Neutrophil (primary cell): Measurements from ENCODE around the gene TRABD2B.

Experiments
- H3K27ac ChIP-seq: fragments of 200-600 bp; sonication (generic); 2 replicates; pipeline ENCODE4 v1.5.1; 2016; ENCODE audit warnings: mild to moderate bottlenecking, moderate library complexity
- H3K27me3 ChIP-seq: fragments of 200-600 bp; sonication (generic); 2 replicates; pipeline ENCODE4 v1.6.0; 2016; ENCODE audit warnings: mild to moderate bottlenecking
- H3K36me3 ChIP-seq: fragments of 200-600 bp; sonication (generic); 2 replicates; pipeline ENCODE4 v1.5.1; 2017
- H3K4me1 ChIP-seq, 2 experiments: fragments of 200-600 bp in 1 of 2; sonication (generic) in 1 of 2; 1 replicate in 1 of 2; 2 replicates in 1 of 2; pipeline versions ENCODE4 v1.5.1 to v1.6.1; 2013 to 2016; ENCODE audit warnings: low read depth in 1 of 2, low read length in 1 of 2, mild to moderate bottlenecking in 1 of 2, moderate library complexity in 1 of 2; ENCODE audit not compliant: control insufficient read depth in 1 of 2, insufficient read depth in 1 of 2
- H3K4me3 ChIP-seq, 2 experiments: fragments of 200-600 bp in 1 of 2; sonication (generic) in 1 of 2; 1 replicate in 1 of 2; 2 replicates in 1 of 2; pipeline ENCODE4 v1.5.1; 2013 to 2016; ENCODE audit warnings: low read depth in 1 of 2, low read length in 1 of 2, mild to moderate bottlenecking in 1 of 2, moderate library complexity in 1 of 2
- H3K9me3 ChIP-seq: fragments of 200-600 bp; sonication (generic); 2 replicates; pipeline ENCODE4 v1.5.1; 2016
- TF ChIP-seq, protein P1 (sequence below): fragments of 200-600 bp; sonication (generic); IDR thresholded peaks from 2 replicates; pipeline ENCODE4 v1.5.1; 2016; ENCODE audit warnings: antibody characterized with exemption

Gene TRABD2B

DNA sequence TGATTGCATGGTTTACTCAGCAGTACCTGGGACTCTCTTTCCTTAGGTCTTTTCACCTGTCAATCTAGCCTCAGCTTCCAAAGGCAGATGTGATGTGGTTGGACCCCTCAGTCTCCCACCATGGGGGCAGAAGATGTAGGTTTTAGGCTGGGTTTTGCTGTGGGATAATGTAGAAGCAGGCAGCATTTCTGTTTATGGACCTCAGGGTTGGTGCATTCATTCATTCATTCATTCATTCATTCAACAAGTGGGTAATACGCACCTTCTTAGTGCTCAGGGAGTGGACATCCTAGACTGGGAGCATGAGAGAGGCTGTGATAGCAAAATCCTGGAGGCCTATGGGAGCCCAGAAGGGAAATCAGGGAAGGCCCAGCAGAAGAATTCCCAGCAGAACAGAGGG, 209.6 kb downstream of the TRABD2B start:
- no peaks in the 10 kb centered on the region for H3K9me3 ChIP-seq
- H3K36me3 ChIP-seq, result no peaks in the 10 kb centered on the region
- TF ChIP-seq, protein P1, sequence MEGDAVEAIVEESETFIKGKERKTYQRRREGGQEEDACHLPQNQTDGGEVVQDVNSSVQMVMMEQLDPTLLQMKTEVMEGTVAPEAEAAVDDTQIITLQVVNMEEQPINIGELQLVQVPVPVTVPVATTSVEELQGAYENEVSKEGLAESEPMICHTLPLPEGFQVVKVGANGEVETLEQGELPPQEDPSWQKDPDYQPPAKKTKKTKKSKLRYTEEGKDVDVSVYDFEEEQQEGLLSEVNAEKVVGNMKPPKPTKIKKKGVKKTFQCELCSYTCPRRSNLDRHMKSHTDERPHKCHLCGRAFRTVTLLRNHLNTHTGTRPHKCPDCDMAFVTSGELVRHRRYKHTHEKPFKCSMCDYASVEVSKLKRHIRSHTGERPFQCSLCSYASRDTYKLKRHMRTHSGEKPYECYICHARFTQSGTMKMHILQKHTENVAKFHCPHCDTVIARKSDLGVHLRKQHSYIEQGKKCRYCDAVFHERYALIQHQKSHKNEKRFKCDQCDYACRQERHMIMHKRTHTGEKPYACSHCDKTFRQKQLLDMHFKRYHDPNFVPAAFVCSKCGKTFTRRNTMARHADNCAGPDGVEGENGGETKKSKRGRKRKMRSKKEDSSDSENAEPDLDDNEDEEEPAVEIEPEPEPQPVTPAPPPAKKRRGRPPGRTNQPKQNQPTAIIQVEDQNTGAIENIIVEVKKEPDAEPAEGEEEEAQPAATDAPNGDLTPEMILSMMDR, result no peak
- no peak overlapping the region for H3K27ac ChIP-seq
- H3K27me3 ChIP-seq, result no peaks in the 10 kb centered on the region
- no peak overlapping the region for H3K4me3 ChIP-seq
- no peaks in the 10 kb centered on the region for H3K4me1 ChIP-seq

DNA sequence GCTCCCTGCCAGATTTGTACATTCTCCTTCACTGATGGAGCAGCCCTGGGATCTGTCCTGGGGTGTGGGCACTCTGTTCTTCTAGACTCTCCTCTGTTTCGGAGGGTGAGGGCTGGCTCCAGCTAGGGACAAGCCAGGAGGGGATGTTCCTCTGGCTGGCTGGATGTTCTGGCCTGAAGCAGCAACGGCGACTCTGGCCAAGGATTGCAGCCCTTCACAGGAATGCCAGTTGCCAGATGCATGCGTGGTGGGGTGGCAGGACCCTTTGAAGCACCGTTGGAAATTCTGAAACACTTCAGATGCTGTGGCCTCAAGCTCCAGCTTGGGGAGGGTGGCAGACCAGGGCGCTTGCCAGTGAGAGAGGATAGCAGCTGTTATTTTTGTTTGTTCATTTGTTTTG, 210.9 kb downstream of the TRABD2B start:
- TF ChIP-seq, protein P1, result no peak
- Histone ChIP-seq H3K4me3 (no peak overlapping the region), H3K9me3 (no peaks in the 10 kb centered on the region), H3K27me3 (no peaks in the 10 kb centered on the region), H3K27ac (no peak overlapping the region), H3K4me1 (no peaks in the 10 kb centered on the region), H3K36me3 (no peaks in the 10 kb centered on the region)

DNA sequence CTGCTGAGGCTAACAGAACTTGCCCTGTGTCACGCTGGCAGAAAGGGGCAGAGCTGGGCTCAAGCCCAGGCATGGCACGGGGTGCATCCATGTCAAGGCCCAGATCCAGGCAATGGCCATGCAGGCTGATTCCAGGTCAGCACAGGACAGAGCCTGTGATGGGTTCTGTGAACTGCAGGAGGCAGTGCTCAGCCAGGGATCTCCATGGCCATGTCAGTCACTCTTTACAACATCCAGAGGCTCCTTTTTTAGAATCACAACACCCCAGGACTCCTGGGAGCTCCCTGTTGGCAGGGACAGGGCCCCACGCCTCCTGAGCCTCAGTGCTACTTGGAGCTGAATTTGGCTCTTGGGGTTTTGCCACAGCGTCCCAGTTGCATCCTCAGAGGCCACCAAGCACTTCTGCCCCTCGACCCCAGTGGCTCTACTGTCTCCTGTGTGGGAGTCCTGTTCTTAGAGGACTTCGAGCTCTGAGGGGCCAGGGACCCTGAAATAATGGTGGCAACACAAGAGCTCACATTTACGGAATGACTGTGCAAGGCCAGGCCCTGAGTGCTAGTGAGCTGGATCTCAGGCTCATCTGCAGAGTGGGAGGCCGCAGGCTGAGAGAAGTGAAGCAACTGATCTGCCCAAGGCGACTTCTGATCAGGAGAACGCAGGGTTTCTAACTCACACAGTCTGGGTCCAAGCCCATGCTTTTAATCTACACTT, 211.5 kb downstream of the TRABD2B start:
- TF ChIP-seq, protein P1, result no peak

DNA sequence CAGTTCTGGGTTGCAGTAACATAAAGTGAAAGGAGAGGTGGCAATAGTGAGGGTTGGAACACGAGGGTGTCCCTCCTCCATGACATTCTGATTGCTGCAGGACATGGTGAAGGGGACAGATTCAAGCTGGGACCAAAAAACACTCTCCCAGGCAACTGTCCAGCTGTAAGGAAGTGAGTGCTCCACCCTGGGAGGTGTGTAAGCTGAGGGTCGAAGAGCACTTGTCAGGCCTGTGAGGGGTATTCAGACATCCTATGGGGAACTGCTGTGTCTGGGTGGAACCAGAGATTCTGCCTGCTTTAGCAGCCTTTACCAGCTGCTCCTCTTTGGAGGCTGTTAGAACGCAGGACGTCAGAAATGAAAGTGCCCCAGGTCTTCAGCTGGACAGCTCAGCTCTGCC, 212.1 kb downstream of the TRABD2B start:
- TF ChIP-seq, protein P1, result no peak
- H3K27ac ChIP-seq, result no peak overlapping the region
- no peaks in the 10 kb centered on the region for H3K36me3 ChIP-seq
- no peaks in the 10 kb centered on the region for H3K4me1 ChIP-seq
- H3K27me3 ChIP-seq, result no peaks in the 10 kb centered on the region
- H3K4me3 ChIP-seq, result no peak overlapping the region
- no peaks in the 10 kb centered on the region for H3K9me3 ChIP-seq

More for the DNA sequence above, 211.5 kb downstream of the TRABD2B start:
- Histone ChIP-seq H3K4me1 (no peaks in the 10 kb centered on the region), H3K27ac (no peak overlapping the region), H3K4me3 (no peak overlapping the region), H3K27me3 (no peaks in the 10 kb centered on the region), H3K9me3 (no peaks in the 10 kb centered on the region), H3K36me3 (no peaks in the 10 kb centered on the region)

DNA sequence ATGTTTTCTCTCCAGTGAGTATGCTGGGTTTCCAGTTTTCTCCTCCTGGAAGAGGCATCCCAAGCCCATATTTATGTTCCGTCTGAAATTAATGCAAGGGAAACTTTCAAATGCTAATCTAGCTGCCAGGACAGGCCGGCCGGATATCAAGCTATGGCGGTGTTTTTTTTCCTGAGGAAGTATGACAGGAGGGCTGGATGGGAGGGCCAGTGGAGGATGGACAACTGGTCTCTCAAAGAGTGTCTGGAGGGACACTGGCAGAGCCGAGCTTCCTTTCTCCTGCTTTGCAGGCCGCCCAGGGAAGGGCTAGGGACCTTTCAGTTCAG, 212.7 kb downstream of the TRABD2B start:
- Histone ChIP-seq H3K9me3 (no peaks in the 10 kb centered on the region), H3K4me1 (no peaks in the 10 kb centered on the region), H3K36me3 (no peaks in the 10 kb centered on the region), H3K27me3 (no peaks in the 10 kb centered on the region), H3K4me3 (no peak overlapping the region), H3K27ac (no peak overlapping the region)
- TF ChIP-seq, protein P1, result no peak
